Dedifferentiated amniotic fluid mesenchymal stem cell (primary cell): ENCODE results near the gene PNPLA2.

Source experiments
- DNase-seq: peaks from one replicate; pipeline ENCODE4 v3.0.0-alpha.2; 2016; ENCODE audit errors: extremely low spot score

Gene PNPLA2

DNA sequence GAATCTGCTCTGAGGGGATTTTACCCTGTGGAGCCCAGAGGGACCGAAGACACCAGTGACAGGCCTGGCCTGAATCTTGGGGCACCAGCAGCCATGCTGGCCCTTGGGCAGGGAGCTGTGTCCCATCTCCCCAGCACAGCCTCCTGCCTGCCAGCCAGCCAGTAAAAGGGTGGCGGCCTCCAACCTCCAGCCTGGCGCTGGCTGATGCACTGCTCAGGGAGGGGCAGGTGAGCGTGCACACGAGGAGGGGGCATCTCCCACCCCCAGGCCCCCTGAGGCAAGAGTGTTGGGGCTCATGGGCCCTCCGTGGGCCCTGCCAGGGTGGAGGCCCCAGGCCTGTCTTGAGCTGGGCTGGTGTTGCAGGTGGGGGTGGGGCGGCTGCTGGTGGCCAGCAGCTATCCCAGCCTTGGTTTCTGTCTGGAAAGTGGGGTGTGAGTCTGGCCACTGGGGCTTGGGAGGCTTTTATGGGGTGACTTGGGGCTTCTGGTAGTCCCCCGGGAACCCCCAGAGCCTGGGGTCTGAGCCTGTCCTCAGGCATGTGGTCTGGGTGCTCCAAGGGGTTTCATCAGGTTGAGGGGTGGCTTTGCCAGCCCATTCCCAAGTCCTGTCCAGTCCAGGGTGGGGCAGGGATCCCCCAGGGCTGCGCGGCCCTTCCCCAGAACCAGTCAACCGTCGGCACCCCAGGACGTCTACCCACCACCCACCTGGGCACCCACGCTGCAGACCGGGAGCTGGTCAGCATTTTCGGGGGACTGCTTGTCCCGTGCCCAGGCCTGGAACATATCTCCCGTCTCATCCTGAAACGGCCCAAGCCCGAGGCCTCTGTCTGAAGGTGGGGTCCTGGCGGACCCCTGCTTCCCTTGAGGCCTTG lies 41.8 kb downstream of the PNPLA2 start:
- DNase-seq = no peak

DNA sequence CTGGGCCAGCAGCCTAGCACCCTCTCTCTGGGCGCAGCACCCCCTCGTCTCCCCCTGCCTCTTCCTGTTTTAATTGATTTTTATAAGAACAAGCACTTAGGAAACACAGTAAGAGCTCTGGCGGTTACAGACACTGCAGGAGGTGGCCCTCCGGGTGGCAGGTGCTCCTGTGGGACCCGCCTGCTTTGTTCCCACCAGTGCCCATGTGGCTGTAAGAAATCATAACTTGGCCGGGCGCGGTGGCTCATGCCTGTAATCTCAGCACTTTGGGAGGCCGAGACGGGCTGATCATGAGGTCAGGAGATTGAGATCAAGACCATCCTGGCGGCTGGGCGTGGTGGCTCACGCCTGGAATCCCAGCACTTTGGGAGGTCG lies 42.4 kb downstream of the PNPLA2 start:
- no peak for DNase-seq

DNA sequence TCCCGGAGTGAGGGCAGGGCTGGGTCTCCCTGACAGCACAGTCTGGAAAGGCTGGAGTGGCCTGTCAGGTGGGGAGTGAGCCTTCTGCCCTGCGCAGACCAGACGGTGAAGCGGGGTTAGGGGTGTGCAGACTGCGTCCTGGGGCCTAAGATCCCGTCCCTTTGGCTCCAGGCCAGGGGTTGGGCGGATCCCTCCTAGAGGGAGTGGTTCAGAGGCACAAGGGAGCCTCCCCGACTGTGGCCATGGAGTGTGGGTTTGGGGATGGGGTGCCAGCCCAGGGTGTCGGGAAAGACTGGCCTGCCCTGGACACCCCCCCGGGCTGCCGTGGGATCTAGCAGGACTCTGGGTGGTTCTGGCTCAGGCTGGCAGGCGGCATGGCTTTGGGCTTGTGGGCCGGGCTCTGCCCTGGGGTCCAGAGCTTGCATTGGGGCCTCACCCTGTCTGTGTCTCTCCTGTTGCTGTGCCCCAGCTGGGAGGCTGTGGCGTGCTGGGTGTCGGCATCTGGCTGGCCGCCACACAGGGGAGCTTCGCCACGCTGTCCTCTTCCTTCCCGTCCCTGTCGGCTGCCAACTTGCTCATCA lies 43.5 kb downstream of the PNPLA2 start:
- DNase-seq = no peak

DNA sequence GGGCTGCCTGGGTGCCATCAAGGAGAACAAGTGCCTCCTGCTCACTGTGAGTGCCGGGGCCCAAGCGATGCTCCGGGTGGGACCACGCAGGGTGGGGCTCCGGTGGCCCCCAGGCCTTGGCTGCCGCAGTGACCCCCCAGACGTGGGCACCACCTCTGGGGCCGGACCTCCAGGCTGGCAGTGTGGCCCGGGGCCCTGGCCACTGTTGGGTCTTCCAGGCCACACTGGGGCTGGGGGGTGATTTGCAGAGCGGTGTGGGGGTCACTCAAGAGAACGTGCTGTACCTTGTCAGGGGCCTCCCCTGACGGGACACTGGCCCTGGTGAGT lies 43.9 kb downstream of the PNPLA2 start:
- no peak for DNase-seq

DNA sequence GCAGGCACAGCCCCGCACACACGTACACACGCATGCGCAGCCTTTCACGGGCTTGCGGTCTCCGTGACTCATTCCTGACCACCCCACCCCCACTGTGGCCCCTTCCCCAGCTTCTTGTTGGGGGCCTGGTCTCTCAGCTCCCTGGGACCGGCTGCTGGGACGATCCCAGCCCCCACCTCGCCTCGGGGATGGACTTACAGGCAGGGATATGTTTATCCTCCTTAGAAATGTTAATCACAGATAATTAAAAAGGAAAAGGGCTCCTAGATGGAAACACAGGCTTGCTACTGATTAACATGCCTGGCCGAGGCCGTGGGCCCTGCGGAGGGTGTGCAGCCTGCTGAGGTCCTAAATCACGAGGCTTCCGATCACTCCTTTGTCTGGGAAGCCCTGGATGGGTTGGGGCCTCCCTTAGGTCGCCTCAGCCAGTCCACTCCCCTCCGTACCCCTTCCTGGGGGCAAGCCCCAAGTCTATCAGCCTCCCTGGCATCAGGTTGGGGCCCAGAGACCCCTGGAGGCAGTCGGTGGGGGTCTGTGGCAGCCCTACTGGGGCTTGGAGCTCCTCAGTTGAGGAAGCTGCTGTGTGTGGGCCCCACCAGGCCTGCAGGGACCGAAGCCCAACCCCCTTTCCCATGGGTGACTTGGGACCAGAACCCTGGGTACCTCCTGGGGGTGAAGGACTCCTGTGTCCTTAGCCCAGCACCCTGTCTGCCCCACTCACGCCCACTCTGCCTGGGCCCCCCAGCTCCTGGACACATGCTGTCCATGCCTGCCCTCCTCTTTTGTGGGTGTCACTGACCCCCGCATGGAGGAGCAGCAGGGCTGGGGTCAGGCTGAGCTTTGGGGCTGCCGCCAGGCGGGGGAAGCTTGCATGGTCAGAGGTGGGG lies 44.6 kb downstream of the PNPLA2 start:
- no peak for DNase-seq

DNA sequence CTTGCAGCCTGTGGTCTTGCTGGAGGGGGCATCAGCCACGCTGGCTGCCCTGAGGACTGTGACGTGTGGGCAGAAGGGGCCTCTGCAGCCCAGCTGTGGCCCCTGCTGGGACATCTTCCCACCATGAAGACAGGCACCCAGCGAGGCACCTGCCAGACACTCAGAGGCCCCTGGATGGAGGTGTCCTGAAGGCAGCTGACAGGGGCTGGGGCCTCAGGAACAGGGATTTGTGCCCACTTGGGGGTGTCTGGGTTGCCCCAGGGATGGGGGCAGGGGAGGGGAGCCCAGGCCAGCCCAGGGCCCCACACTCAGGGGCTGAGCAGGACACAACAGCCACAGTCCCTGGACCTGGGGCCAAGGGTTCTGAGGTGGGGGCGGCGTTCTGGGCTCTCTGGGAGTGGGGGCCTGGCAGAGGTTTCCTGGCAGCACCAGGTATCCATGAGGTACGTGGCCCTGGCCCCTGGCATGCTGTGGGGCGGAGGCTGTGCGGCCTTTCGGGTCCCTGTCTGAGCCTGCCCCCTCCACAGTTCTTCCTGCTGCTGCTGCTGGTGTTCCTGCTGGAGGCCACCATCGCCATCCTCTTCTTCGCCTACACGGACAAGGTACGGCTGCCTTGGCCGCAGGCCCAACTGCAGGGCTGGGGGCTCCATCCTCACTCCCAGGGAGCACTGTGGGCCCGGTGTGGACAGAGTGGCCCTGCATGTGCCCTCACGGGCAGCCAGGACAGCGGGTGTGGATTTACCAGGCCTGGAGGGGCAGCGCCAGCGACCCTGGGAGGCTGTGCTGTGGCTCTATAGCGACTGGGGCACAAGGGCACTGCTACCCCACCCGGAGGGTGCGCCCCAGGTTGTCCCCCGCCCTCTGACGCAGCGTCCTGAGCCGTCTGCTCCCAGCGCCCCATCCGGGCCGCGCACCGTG lies 45.5 kb downstream of the PNPLA2 start:
- no peak for DNase-seq

DNA sequence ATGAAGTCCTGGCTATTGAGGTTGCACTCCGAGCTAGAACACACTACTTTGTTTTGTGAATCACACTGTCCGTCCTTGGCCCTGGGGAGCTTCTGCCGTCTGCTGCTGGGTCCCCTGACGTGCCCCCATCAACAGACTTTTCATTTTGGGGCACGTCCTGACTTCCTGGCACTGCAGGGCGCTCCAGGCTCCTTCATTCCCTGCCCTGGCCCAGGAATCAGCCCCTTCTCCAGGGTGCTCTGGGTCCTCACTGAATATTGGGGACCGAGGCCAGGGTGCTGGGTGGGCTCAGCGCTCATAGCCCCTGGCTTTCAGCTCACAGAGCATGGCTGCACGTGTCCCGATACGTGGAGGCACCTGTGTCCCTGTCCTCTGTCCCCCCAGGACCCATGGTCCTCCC lies 46.2 kb downstream of the PNPLA2 start:
- no peak for DNase-seq

DNA sequence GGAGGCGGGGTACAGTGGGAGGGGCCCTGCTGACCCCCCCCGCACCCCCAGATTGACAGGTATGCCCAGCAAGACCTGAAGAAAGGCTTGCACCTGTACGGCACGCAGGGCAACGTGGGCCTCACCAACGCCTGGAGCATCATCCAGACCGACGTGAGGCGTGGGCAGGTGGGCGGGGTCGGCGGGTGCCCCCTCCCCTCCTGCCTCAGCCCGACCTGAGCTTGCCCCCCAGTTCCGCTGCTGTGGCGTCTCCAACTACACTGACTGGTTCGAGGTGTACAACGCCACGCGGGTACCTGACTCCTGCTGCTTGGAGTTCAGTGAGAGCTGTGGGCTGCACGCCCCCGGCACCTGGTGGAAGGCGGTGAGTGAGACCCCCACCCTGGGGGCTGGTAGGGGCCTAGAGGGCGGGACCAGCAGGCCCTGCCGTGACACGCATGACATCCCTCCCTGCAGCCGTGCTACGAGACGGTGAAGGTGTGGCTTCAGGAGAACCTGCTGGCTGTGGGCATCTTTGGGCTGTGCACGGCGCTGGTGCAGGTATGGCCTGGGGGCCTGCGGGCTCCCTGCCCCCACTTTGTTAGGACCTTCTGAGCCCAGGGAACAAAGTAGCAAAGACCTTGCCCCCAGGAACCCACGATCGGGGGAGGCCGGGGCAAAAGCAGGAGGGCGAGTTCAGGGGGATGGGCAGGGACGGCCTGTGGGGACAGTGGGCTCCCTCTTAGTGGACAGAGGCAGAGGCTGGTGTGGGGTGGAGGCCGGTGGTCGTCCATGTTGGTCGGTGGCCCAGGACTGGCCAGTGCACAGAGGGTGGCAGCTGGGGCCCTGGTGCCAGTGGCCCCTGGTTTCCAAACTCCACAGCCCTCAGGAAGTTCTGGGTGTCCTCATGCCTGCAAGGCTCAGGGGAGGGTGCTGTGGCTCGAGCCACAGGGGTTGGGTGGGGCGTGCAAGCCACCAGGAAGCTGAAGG lies 47.0 kb downstream of the PNPLA2 start:
- DNase-seq = no peak

DNA sequence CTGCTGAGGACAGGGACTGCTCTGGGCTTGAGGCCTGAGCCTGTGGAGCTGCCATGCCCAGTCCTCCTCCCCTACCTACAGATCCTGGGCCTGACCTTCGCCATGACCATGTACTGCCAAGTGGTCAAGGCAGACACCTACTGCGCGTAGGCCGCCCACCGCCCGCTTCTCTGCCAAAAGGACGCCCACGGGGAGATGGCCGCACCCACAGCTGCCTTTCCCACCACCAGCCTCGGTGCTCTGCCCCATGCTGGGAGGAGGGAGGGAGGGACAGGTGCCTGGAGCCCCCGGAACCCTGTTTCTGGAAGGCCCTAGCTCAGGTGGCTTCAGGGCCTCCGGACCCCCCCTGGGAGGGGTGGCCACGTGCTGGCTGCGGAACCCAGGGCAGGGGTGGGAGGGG lies 47.8 kb downstream of the PNPLA2 start:
- DNase-seq = no peak

DNA sequence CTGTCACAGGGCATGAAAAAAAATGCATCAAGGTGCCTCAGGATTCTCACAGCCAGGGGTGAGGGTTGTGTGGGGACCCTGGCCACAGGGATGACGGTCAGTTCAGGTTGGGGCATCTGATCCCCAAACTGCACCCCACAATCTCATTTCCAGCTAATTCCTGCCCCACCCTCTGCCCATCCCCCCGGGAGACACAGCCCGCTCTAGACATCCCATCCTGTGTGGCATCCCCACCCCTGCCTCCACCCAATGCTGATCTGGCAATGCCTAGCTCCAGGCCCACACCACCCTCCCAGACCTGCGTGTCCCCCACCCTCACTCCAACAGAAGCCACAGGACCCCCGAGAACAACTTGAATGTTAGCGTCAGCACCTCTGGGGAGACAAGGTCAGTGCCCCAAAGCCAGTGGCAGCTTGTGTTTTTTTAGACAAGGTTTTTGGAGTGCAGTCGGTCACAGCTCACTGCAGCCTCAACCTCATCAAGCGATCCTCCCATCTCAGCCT lies 49.2 kb downstream of the PNPLA2 start:
- DNase-seq = no peak

DNA sequence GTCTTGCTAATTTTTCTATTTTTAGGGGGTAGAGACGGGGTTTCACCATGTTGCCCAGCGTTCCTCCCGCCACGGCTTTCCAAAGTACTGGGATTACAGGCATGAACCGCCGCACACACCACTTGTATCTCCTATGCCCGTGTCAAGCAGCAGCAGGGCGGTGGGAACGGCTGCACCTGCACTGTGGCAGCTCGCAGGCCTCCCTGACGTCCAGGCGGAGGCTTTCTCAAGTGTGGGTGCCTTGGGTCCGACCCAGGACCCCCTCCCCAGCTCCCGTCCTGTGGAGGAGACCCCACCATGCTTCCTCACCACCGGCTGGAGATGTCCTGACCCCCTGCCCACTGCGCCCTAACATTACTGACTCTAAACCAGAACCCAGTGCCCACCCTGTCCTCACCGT lies 49.7 kb downstream of the PNPLA2 start:
- DNase-seq = no peak

DNA sequence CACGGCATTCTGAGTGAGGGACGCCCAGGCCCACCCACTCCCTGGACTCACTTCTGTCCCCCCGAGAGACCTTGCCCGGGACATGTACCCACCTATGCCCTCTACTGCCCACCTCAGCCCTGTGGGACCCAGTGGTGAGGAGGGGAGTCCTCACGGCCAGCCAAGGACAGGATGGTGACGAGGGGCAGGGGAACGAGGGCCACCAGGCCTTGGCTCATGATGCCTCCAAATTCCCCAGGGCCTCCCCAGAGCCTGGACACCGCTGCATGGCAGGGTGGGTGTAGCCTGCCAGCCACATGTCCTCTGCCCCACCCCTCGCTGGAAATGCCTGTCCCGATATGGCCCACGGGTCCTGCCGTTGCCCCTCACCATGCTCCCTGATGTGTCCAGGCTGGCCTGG lies 50.1 kb downstream of the PNPLA2 start:
- no peak for DNase-seq

DNA sequence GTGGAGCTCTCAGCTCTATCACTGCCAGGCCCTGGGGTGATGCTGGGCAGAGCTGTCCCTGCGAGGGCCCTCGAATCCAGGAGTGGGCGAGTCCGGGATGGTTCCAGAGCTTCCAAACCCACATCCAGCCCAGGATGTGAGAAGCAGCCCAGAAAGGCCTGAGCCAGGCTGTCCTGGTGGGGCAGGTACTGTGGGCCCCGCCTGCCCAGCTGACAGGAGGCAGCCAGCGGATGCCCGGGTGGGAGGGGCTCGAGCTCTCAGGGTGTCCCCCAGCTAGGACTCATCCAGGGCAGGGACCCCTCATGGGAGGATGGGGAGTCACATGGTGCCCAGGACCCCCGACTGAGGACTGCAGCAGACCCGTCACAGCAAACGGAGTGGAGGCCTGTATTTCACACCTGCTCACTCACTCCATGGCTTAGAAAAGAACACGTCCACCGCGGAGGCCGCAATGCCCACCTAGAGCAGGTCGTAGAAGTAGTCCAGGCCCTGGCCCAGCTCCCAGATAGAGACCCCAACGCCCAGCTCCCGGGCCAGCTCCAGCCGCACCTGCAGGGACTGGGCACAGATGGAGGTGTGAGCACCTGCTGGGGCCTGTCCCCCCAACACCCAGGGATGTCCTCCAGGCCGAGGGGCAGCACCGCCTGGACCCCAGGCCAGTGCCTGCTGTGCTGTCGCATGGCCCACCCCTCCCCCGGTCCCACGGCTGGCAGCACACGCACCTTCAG lies 50.8 kb downstream of the PNPLA2 start:
- DNase-seq = no peak

DNA sequence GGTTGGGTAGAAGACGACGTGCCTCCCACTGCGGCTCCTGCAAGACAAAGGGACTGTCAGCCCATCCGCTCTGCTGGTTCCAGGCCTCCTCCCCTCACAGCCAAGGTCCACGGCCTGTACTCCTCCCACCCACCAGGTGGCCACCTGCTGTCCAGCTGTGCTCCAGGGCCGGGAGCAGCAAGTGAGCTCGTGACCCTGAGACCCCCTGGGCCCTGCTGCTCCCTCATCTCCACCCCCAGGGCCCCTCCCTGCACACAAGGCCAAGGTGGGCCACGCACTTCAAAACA lies 51.4 kb downstream of the PNPLA2 start:
- no peak for DNase-seq

DNA sequence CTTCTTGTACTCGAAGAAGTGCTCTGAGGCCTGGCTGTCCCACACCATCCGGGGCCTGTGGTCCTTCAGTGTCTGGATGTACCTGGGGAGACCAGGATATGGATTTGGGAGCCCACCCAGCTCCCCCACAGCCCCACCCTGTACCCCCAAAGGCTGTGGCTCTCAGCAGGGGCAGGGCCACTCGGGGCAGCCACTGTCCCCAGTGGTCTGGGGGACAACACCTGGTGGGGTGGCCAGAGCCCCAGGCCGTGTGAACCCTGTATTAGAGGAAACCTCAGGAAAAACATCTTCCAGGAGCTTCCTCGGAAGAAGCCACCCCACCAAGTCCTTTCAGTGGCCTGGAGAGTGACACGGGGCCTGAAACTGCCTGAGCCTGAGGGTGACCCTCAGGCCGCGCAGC lies 51.7 kb downstream of the PNPLA2 start:
- DNase-seq = no peak

DNA sequence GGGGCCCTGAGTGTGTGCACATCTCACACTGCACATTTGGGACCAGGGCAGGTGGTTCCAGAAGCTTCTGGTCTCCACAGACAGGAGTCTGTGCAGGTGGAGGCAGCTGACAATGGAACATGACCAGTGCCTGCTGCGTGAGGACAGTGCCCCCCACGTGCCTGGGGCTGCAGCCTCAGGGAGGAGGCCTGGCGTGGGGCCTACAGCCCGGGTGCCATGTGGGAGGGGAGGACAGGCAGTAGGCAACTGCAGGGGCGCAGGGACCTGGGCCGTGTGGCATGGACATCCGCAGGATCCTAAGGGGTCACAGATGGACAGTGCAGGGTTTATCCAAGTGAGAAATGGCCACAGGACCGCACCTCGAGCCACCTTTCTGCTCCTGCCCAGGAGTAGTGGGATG lies 52.8 kb downstream of the PNPLA2 start:
- DNase-seq = no peak

DNA sequence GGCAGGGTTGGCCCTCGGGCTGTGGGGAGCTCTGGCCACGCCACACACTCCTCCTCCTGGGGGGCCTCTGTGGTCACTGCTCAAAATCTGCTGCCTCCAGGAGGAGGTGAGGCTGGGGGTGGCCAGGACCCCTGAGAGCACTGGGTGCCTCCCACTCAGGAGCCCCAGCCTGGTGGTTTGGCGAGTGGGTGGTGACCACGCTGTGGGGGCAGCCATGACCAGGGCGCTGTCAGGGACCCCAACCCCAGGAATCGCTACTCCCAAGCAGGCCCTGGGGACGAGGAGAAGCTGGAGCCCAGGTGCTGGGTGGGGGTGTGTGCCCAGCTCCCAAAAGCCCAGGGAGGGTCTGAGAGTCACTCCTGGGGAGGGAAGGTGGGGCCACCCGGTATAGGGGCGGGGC lies 54.1 kb downstream of the PNPLA2 start:
- DNase-seq = no peak

DNA sequence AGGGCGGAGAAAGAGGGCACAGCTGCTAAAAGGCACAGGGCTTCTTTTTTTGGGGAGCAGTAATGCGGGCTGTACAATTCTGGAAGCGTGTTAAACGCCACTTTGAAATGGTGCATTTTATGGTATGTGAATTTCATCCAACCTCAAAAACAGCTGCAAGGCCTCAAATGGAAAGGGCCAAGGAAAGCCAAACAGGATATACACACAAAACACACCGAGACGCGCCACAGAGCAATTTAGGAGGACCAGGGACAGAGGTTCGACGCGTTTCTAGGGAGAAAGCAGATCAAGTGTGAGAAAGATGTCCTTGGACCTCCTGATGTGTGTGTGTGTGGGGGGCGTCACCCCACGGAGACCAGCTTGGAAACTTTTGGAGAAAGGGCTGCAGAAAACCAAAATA lies 55.0 kb downstream of the PNPLA2 start:
- DNase-seq = no peak
